Loucy (cell line): ENCODE data around the gene TNNI3K.

Experiments
- H2AFZ ChIP-seq: fragments of 200-600 bp; sonication (generic); 2 replicates; pipeline ENCODE4 v1.6.0; 2016; ENCODE audit warnings: antibody characterized with exemption, mild to moderate bottlenecking, low read length, moderate library complexity
- H3F3A ChIP-seq: fragments of 200-600 bp; 2 replicates; pipeline ENCODE4 v1.6.0; 2016; ENCODE audit warnings: antibody characterized with exemption, low read depth, mild to moderate bottlenecking
- H3K27me3 ChIP-seq: fragments of 200-600 bp; sonication (generic); 2 replicates; pipeline ENCODE4 v1.6.1; 2014; ENCODE audit warnings: low read length, mild to moderate bottlenecking; ENCODE audit not compliant: insufficient read depth, poor library complexity, severe bottlenecking
- H3K36me3 ChIP-seq: fragments of 200-600 bp; sonication (generic); 2 replicates; pipeline ENCODE4 v1.6.1; 2016; ENCODE audit warnings: low read length; ENCODE audit not compliant: insufficient read depth
- H3K4me1 ChIP-seq: fragments of 200-600 bp; sonication (generic); 2 replicates; pipeline ENCODE4 v1.5.1; 2014; ENCODE audit warnings: low read length, mild to moderate bottlenecking; ENCODE audit not compliant: insufficient read depth, poor library complexity, severe bottlenecking
- H3K4me2 ChIP-seq: fragments of 200-600 bp; sonication (generic); 2 replicates; pipeline ENCODE4 v1.6.0; 2014; ENCODE audit warnings: antibody characterized with exemption, low read length, low read depth, mild to moderate bottlenecking; ENCODE audit not compliant: poor library complexity, severe bottlenecking
- H3K4me3 ChIP-seq: fragments of 200-600 bp; sonication (generic); 2 replicates; pipeline ENCODE4 v1.5.1; 2014; ENCODE audit warnings: low read length, mild to moderate bottlenecking, mixed read lengths; ENCODE audit not compliant: poor library complexity, severe bottlenecking
- H3K79me2 ChIP-seq: fragments of 200-600 bp; sonication (generic); 2 replicates; pipeline ENCODE4 v1.6.1; 2014; ENCODE audit warnings: low read length; ENCODE audit not compliant: insufficient read depth
- H3K9ac ChIP-seq: fragments of 200-600 bp; sonication (generic); 2 replicates; pipeline ENCODE4 v1.6.0; 2014; ENCODE audit warnings: mild to moderate bottlenecking, low read depth, low read length, moderate library complexity; ENCODE audit not compliant: poor library complexity, severe bottlenecking
- H3K9me2 ChIP-seq: fragments of 200-600 bp; sonication (generic); replicated peaks from 2 replicates; pipeline ENCODE4 v1.6.1; 2016; ENCODE audit warnings: low read depth, low read length, mixed read lengths
- H3K9me3 ChIP-seq: fragments of 200-600 bp; sonication (generic); 2 replicates; pipeline ENCODE4 v1.6.1; 2014; ENCODE audit warnings: mild to moderate bottlenecking, antibody characterized with exemption, low read length, low read depth; ENCODE audit not compliant: insufficient read depth
- H4K20me1 ChIP-seq: fragments of 200-600 bp; sonication (generic); 2 replicates; pipeline ENCODE4 v1.6.0; 2014; ENCODE audit warnings: antibody characterized with exemption, low read length, mild to moderate bottlenecking; ENCODE audit not compliant: insufficient read depth, poor library complexity, severe bottlenecking
- CTCF ChIP-seq: fragments of 200-600 bp; sonication (generic); conservative IDR thresholded peaks from 2 replicates; pipeline ENCODE4 v1.5.1; 2014; ENCODE audit warnings: mild to moderate bottlenecking, antibody characterized with exemption, low read length
- EZH2phosphoT487 ChIP-seq: fragments of 200-600 bp; IDR thresholded peaks from 2 replicates; pipeline ENCODE4 v1.6.1; 2018; ENCODE audit warnings: antibody characterized with exemption, mild to moderate bottlenecking, moderate library complexity, borderline replicate concordance

TNNI3K gene

GRCh38 chr1:74468982-74469603 lies 233.9 kb downstream of the TNNI3K start:
- Histone ChIP-seq H3K27me3 (no peaks in the 10 kb centered on the region), H3F3A (no peaks in the 10 kb centered on the region), H3K9me2 (no peaks in the 10 kb centered on the region), H2AFZ (no peak overlapping the region), H3K4me3 (no peak overlapping the region), H3K36me3 (no peaks in the 10 kb centered on the region), H3K4me1 (no peaks in the 10 kb centered on the region), H4K20me1 (no peaks in the 10 kb centered on the region), H3K79me2 (no peaks in the 10 kb centered on the region), H3K4me2 (no peak overlapping the region), H3K9ac (no peak overlapping the region), H3K9me3 (no peaks in the 10 kb centered on the region)
- TF ChIP-seq CTCF (peak; percentile 75), EZH2phosphoT487 (no peak)

- H2AFZ ChIP-seq, result no peak overlapping the region
These were observed 235.1 kb downstream of the TNNI3K start for GRCh38 chr1:74470251-74470650.

DNA sequence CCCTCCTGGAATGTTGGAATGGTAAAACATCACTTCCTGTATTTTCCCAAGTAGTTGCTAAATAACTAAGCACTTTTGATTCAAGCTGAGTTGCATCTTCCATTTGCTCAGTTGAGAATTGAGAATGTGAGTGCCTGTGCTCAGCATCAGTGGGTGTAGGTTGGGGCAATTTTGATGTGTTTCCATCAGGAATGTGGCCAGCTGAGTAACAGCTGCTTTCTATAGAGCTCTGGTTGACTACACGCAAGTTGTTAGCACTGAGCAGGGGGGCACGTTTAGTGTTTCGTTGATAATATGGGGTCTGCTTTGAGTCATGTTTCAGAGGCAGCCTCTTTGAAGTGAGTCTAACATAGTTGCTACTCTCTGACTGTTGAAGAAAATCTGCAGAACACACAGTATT lies 235.7 kb downstream of the TNNI3K start:
- Histone ChIP-seq H3K4me2 (no peak overlapping the region), H2AFZ (no peak overlapping the region), H3K36me3 (no peaks in the 10 kb centered on the region), H3K4me1 (no peaks in the 10 kb centered on the region), H3K4me3 (no peak overlapping the region), H3K9me2 (no peaks in the 10 kb centered on the region), H3K9me3 (no peaks in the 10 kb centered on the region), H3F3A (no peaks in the 10 kb centered on the region), H3K79me2 (no peaks in the 10 kb centered on the region), H3K9ac (no peak overlapping the region), H4K20me1 (no peaks in the 10 kb centered on the region), H3K27me3 (no peaks in the 10 kb centered on the region)
- TF ChIP-seq EZH2phosphoT487 (no peak), CTCF (no peak)

More at GRCh38 chr1:74470251-74470650, 235.1 kb downstream of the TNNI3K start:
- no peaks in the 10 kb centered on the region for H3K4me1 ChIP-seq
- H3K4me2 ChIP-seq, result no peak overlapping the region
- no peaks in the 10 kb centered on the region for H3K9me3 ChIP-seq
- TF ChIP-seq CTCF, result no peak
- no peak for TF ChIP-seq EZH2phosphoT487
- H3K4me3 ChIP-seq, result no peak overlapping the region
- no peak overlapping the region for H3K9ac ChIP-seq
- H3K36me3 ChIP-seq, result no peaks in the 10 kb centered on the region
- H4K20me1 ChIP-seq, result no peaks in the 10 kb centered on the region
- H3K9me2 ChIP-seq, result no peaks in the 10 kb centered on the region
- H3K27me3 ChIP-seq, result no peaks in the 10 kb centered on the region
- H3F3A ChIP-seq, result no peaks in the 10 kb centered on the region
- H3K79me2 ChIP-seq, result no peaks in the 10 kb centered on the region
